K562 (cell line): Measurements from ENCODE around the gene SLC5A11. TPM values are rescaled to one million over a fixed set of nuclear protein-coding genes. Genes with fewer than 3 reads are reported as not detected.

Experiments
- BRD9 ChIP-seq: fragments of 450-650 bp; IDR thresholded peaks from 2 replicates; pipeline ENCODE4 v1.6.1; 2018; ENCODE audit warnings: low read depth; ENCODE audit not compliant: partially characterized antibody
- DLX4 ChIP-seq: fragments of 250-450 bp; sonication (Bioruptor Pico); IDR thresholded peaks from 2 replicates; pipeline ENCODE4 v1.6.1; 2021; ENCODE audit warnings: mild to moderate bottlenecking
- E4F1 ChIP-seq: fragments of 250-450 bp; sonication (Bioruptor Pico); IDR thresholded peaks from 2 replicates; pipeline ENCODE4 v1.5.0; 2021; ENCODE audit warnings: mild to moderate bottlenecking, borderline replicate concordance
- FOXA1 ChIP-seq: fragments of 450-650 bp; IDR thresholded peaks from 2 replicates; pipeline ENCODE4 v1.6.1; 2016; ENCODE audit warnings: mild to moderate bottlenecking, borderline replicate concordance
- FOXK1 ChIP-seq: sonication (generic); formaldehyde crosslinking; IDR thresholded peaks from 2 replicates; pipeline ENCODE4 v1.8.0; 2022; ENCODE audit warnings: missing genetic modification reagents, mild to moderate bottlenecking, borderline replicate concordance
- GTF2F1 ChIP-seq: IDR thresholded peaks from 2 replicates; pipeline ENCODE4 v1.6.1; 2011; ENCODE audit warnings: low read depth, low read length, improper control_type of control experiment
- HDAC8 ChIP-seq: fragments of 450-650 bp; IDR thresholded peaks from 2 replicates; pipeline ENCODE4 v1.6.1; 2016; ENCODE audit warnings: mild to moderate bottlenecking, missing genetic modification characterization, moderate library complexity, missing compliant biosample characterization
- IFI16 ChIP-seq: fragments of 250-450 bp; sonication (Bioruptor Pico); IDR thresholded peaks from 2 replicates; pipeline ENCODE4 v2.1.2; 2022; ENCODE audit warnings: mild to moderate bottlenecking, inconsistent platforms
- JUN ChIP-seq, 2 experiments: sonication (generic) in 1 of 2; formaldehyde crosslinking in 1 of 2; IDR thresholded peaks; 2 replicates each; pipeline versions ENCODE4 v1.6.1 to v1.8.0; 2012 to 2022; ENCODE audit warnings: borderline replicate concordance in 2 of 2, mild to moderate bottlenecking in 2 of 2, improper control_type of control experiment in 1 of 2, low read depth in 1 of 2, low read length in 1 of 2, missing genetic modification reagents in 1 of 2
- MAFF ChIP-seq: IDR thresholded peaks from 2 replicates; pipeline ENCODE4 v1.6.1; 2012; ENCODE audit warnings: low read length, improper control_type of control experiment
- MXD1 ChIP-seq: fragments of 250-450 bp; sonication (Bioruptor Pico); IDR thresholded peaks from 2 replicates; pipeline ENCODE4 v1.8.0; 2021; ENCODE audit warnings: borderline replicate concordance, mild to moderate bottlenecking, moderate library complexity; ENCODE audit not compliant: poor library complexity, severe bottlenecking
- MYC ChIP-seq, 2 experiments: fragments of 250-450 bp in 1 of 2; sonication (Bioruptor Pico) in 1 of 2; IDR thresholded peaks; 2 replicates each; pipeline versions ENCODE4 v1.5.1 to v1.6.1; 2012 to 2021; ENCODE audit warnings: low read depth in 2 of 2, borderline replicate concordance in 1 of 2, improper control_type of control experiment in 1 of 2, low read length in 1 of 2, mild to moderate bottlenecking in 1 of 2, moderate library complexity in 1 of 2
- NCOA1 ChIP-seq: fragments of 450-650 bp; IDR thresholded peaks from 2 replicates; pipeline ENCODE4 v1.6.1; 2016; ENCODE audit warnings: low read depth
- NEUROD1 ChIP-seq: fragments of 150-350 bp; IDR thresholded peaks from 2 replicates; pipeline ENCODE4 v1.6.1; 2014; ENCODE audit warnings: borderline replicate concordance, low read length, low read depth; ENCODE audit not compliant: partially characterized antibody
- PTBP1 ChIP-seq: fragments of 200-400 bp; formaldehyde crosslinking; IDR thresholded peaks from 2 replicates; pipeline ENCODE4 v1.6.1; 2017; ENCODE audit warnings: low read depth, low read length
- SAFB ChIP-seq: fragments of 200-400 bp; formaldehyde crosslinking; IDR thresholded peaks from 2 replicates; pipeline ENCODE4 v1.6.1; 2017; ENCODE audit warnings: low read depth, low read length, borderline replicate concordance
- SP1 ChIP-seq: sonication (generic); formaldehyde crosslinking; IDR thresholded peaks from 2 replicates; pipeline ENCODE4 v1.8.1; 2022; ENCODE audit warnings: mild to moderate bottlenecking, missing genetic modification reagents
- SREBF2 ChIP-seq: sonication (generic); formaldehyde crosslinking; IDR thresholded peaks from 2 replicates; pipeline ENCODE4 v1.4.0; 2020; ENCODE audit warnings: mild to moderate bottlenecking, missing genetic modification reagents
- USF1 ChIP-seq: sonication (generic); formaldehyde crosslinking; IDR thresholded peaks from 2 replicates; pipeline ENCODE4 v1.9.0; 2022; ENCODE audit warnings: mild to moderate bottlenecking, missing genetic modification reagents
- ZFPM2 ChIP-seq: fragments of 250-450 bp; sonication (Bioruptor Pico); IDR thresholded peaks from 2 replicates; pipeline ENCODE4 v1.5.1; 2022; ENCODE audit warnings: mild to moderate bottlenecking
- ZNF583 ChIP-seq: fragments of 250-450 bp; sonication (Bioruptor Pico); IDR thresholded peaks from 2 replicates; pipeline ENCODE4 v1.4.0; 2020
- ZNF740 ChIP-seq, 3 experiments: fragments of 200-800 bp in 1 of 3; sonication (Bioruptor generic) in 1 of 3; sonication (generic) in 1 of 3; formaldehyde crosslinking in 1 of 3; IDR thresholded peaks; 2 replicates each; pipeline versions ENCODE4 v1.6.1 to v1.8.0; 2016 to 2022; ENCODE audit warnings: mild to moderate bottlenecking in 2 of 3, missing compliant biosample characterization in 2 of 3, missing genetic modification characterization in 2 of 3, missing genetic modification reagents in 1 of 3
- polyA plus RNA-seq, 8 experiments: library from polyadenylated mRNA; depleted of rRNA in 4 of 8; stranded (reverse) in 5 of 8; unstranded in 3 of 8; fragments of >200 nt; fragmentation: Nextera tagmentation in 2 of 8; fragmentation: Illumina TruSeq in 1 of 8; extraction: Ambion mirVana in 2 of 8; extraction: Trizol in 1 of 8; gene quantifications; 2 replicates each; pipeline versions ENCODE4 v1.2.1 to v1.2.3, GENCODE V29; 2011 to 2014; ENCODE audit warnings: inconsistent platforms in 1 of 8, missing spikeins in 1 of 8
- total RNA-seq, 7 experiments: library from RNA; depleted of rRNA in 6 of 7; stranded (reverse); fragments of >200 nt in 6 of 7; fragmentation: Illumina TruSeq in 2 of 7; extraction: Trizol in 2 of 7; gene quantifications; 2 replicates each; pipeline versions ENCODE4 v1.2.1 to v1.2.3, GENCODE V29; 2011 to 2021; ENCODE audit warnings: low replicate concordance in 1 of 7

The SLC5A11 gene
- total and polyA plus RNA-seq, 9 of the 15 experiments (the other 6 are each of a cell fraction or from before 2014, with no cell fraction given) = 0.04 to 0.25 (median 0.11) TPM; not detected in 3

GRCh38 chr16:24838554-24839266 is 7.1 kb upstream of the SLC5A11 start (continued):
- no peak for TF ChIP-seq E4F1 (CRISPR knock-in tag)
- no peak for TF ChIP-seq SAFB
- TF ChIP-seq NCOA1 = peak; percentile 80; the same call in 1 of the 2 replicates
- TF ChIP-seq SREBF2 (CRISPR knock-in tag) = no peak
- TF ChIP-seq SP1 (CRISPR knock-in tag) = no peak
- 0 out of 2 replicates have a peak, but pooled peaks have one; percentile 20 for TF ChIP-seq FOXK1 (CRISPR knock-in tag)
- no peak for TF ChIP-seq GTF2F1
- peak; percentile 46; the same call in 1 of the 2 replicates for TF ChIP-seq JUN (IDR thresholded peaks at IDR 0.05; ENCODE audit: borderline replicate concordance, low read depth, low read length)
- TF ChIP-seq JUN (CRISPR knock-in tag; IDR thresholded peaks at IDR 0.05; ENCODE audit: borderline replicate concordance) = no peak
- TF ChIP-seq ZFPM2 (CRISPR knock-in tag) = no peak
- TF ChIP-seq FOXA1 = peak; percentile 72; the same call in 1 of the 2 replicates
- TF ChIP-seq USF1 (CRISPR knock-in tag) = no peak
- TF ChIP-seq MXD1 (CRISPR knock-in tag) = no peak
- no peak for TF ChIP-seq DLX4 (CRISPR knock-in tag)
- peak; percentile 99 for TF ChIP-seq MAFF
- peak; percentile 89 for TF ChIP-seq NEUROD1
- TF ChIP-seq IFI16 = no peak
- TF ChIP-seq MYC (IDR thresholded peaks at IDR 0.05; ENCODE audit: low read depth, low read length) = peak; percentile 72
- TF ChIP-seq MYC (CRISPR knock-in tag; IDR thresholded peaks at IDR 0.05; ENCODE audit: borderline replicate concordance, low read depth) = no peak
- TF ChIP-seq PTBP1 = no peak
- TF ChIP-seq HDAC8 (tag) = no peak
- TF ChIP-seq ZNF740 (CRISPR knock-in tag; IDR thresholded peaks at IDR 0.05) = no peak
- TF ChIP-seq ZNF740 (tag; IDR thresholded peaks at IDR 0.05) = no peak
- TF ChIP-seq ZNF583 (CRISPR knock-in tag) = no peak
- TF ChIP-seq BRD9 = no peak
